Prostate gland (tissue), 2 donors: Measurements from ENCODE around the gene MYLK4. TPM values are rescaled to one million over a fixed set of nuclear protein-coding genes. Genes with fewer than 3 reads are reported as not detected.

Experiments used
- DNase-seq: peaks from one replicate; pipeline ENCODE4 v3.0.0-alpha.2; 2019; ENCODE audit warnings: low spot score
- H3K27ac ChIP-seq, 2 donors: fragments of 200-600 bp; sonication (generic); 2 replicates each; pipeline ENCODE4 v1.5.1; 2017 to 2019
- H3K27me3 ChIP-seq: fragments of 200-600 bp; sonication (generic); replicated peaks from 2 replicates; pipeline ENCODE4 v1.5.1; 2019; ENCODE audit not compliant: insufficient read depth
- H3K36me3 ChIP-seq, 2 donors: fragments of 200-600 bp; sonication (generic); 1 replicate in 1 of 2; 2 replicates in 1 of 2; pipeline versions ENCODE4 v1.5.1 to v1.8.1; 2017 to 2019
- H3K4me1 ChIP-seq: fragments of 200-600 bp; sonication (generic); replicated peaks from 2 replicates; pipeline ENCODE4 v1.5.1; 2019
- H3K4me3 ChIP-seq, 2 donors: fragments of 200-600 bp; sonication (generic); 2 replicates each; pipeline ENCODE4 v1.5.1; 2017 to 2019
- H3K9me3 ChIP-seq: fragments of 200-600 bp; sonication (generic); 2 replicates; pipeline ENCODE4 v1.5.1; 2017
- POLR2A ChIP-seq: fragments of 450-650 bp; IDR thresholded peaks from one replicate; pipeline ENCODE4 v1.6.1; 2016; ENCODE audit warnings: antibody characterized with exemption, mild to moderate bottlenecking
- POLR2AphosphoS5 ChIP-seq: sonication (generic); formaldehyde crosslinking; IDR thresholded peaks from one replicate; pipeline ENCODE4 v1.6.1; 2017; ENCODE audit warnings: antibody characterized with exemption
- WGBS: methylation state at CpG from one replicate; pipeline ENCODE4 v1.1.5; 2018; 5-methylcytosine and 5-hydroxymethylcytosine counted together
- intact Hi-C: fragments of 100-400 bp; cut with DNase I; formaldehyde crosslinking; loops from one replicate; pipeline ENCODE4 v1.14.2; 2022
- total RNA-seq, 2 donors: library from RNA; depleted of rRNA; stranded (reverse); fragments of >200 nt; gene quantifications; one replicate each; pipeline ENCODE4 v1.1.0, GENCODE V29; 2016
- TF ChIP-seq, protein P1 (sequence below), 4 experiments: fragments of 200-600 bp in 2 of 4; fragments of 450-650 bp in 2 of 4; sonication (generic) in 2 of 4; IDR thresholded peaks; 1 replicate in 3 of 4; 2 replicates in 1 of 4; pipeline ENCODE4 v1.5.1; 2016 to 2019; ENCODE audit warnings: antibody characterized with exemption in 4 of 4, mild to moderate bottlenecking in 2 of 4, moderate library complexity in 2 of 4

The MYLK4 gene
- total RNA-seq, 2 donors from 2014 or later = 0.46 to 0.97 TPM

DNA sequence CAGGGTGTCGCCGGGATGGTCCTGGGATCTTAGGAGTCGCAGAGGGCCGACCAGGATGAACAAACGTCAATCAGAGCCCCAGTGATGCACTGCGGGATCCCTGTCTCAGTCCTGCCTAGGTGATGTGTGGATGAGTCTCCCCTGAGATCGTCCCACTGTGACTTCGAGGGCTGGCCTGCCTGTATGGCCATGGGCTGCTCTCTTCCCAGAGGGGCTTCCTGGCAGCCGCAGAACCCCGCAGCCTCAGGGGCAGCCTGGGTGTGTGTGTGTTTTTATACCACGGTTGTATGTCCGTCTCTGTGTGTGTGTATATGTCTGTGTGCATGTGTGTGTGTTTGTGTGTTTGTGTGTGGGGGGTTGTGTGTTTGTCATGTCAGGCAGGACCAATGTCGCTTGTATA lies 111.6 kb downstream of the MYLK4 start:
- Histone ChIP-seq H3K4me3 (no peak overlapping the region), H3K36me3 (no peaks in the 10 kb centered on the region), H3K9me3 (no peaks in the 10 kb centered on the region), H3K27me3 (no peaks in the 10 kb centered on the region), H3K4me1 (no peaks in the 10 kb centered on the region), H3K27ac (no peak overlapping the region)
- 93% methylated on average over 13 of the region's 13 CpGs for WGBS
- intact Hi-C loops = loop anchor here (10.0 kb wide), 2 partner anchors 194 to 284 kb away; no protein-coding TSS in a partner anchor
- TF ChIP-seq, protein P1, sequence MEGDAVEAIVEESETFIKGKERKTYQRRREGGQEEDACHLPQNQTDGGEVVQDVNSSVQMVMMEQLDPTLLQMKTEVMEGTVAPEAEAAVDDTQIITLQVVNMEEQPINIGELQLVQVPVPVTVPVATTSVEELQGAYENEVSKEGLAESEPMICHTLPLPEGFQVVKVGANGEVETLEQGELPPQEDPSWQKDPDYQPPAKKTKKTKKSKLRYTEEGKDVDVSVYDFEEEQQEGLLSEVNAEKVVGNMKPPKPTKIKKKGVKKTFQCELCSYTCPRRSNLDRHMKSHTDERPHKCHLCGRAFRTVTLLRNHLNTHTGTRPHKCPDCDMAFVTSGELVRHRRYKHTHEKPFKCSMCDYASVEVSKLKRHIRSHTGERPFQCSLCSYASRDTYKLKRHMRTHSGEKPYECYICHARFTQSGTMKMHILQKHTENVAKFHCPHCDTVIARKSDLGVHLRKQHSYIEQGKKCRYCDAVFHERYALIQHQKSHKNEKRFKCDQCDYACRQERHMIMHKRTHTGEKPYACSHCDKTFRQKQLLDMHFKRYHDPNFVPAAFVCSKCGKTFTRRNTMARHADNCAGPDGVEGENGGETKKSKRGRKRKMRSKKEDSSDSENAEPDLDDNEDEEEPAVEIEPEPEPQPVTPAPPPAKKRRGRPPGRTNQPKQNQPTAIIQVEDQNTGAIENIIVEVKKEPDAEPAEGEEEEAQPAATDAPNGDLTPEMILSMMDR (IDR thresholded peaks at IDR 0.05) = no peak
- TF ChIP-seq POLR2A = no peak
- no peak for TF ChIP-seq POLR2AphosphoS5
- DNase-seq = no peak

- no peak for TF ChIP-seq POLR2AphosphoS5
- TF ChIP-seq, protein P1 (IDR thresholded peaks at IDR 0.05) = no peak
- no peak for TF ChIP-seq POLR2A
- H3K36me3 ChIP-seq = no peaks in the 10 kb centered on the region
- no peaks in the 10 kb centered on the region for H3K4me1 ChIP-seq
- no peaks in the 10 kb centered on the region for H3K27me3 ChIP-seq
- WGBS = 96% methylated on average over 19 of the region's 19 CpGs
- no peaks in the 10 kb centered on the region for H3K9me3 ChIP-seq
- DNase-seq = no peak
- intact Hi-C loops = loop anchor here (10.0 kb wide), 2 partner anchors 192 to 282 kb away; no protein-coding TSS in a partner anchor
- no peak overlapping the region for H3K4me3 ChIP-seq
- no peak overlapping the region for H3K27ac ChIP-seq
These were observed 114.0 kb downstream of the MYLK4 start for GRCh38 chr6:2636672-2637071.

GRCh38 chr6:2635911-2636310 lies 114.8 kb downstream of the MYLK4 start:
- WGBS = 93% methylated on average over 12 of the region's 12 CpGs
- no peaks in the 10 kb centered on the region for H3K9me3 ChIP-seq
- no peaks in the 10 kb centered on the region for H3K4me1 ChIP-seq
- intact Hi-C loops = loop anchor here (2.0 to 10.0 kb wide), 3 partner anchors 191 to 1031 kb away; no protein-coding TSS in a partner anchor
- DNase-seq = no peak
- H3K27ac ChIP-seq = no peak overlapping the region
- H3K27me3 ChIP-seq = no peaks in the 10 kb centered on the region
- no peak for TF ChIP-seq POLR2AphosphoS5
- TF ChIP-seq POLR2A = no peak
- TF ChIP-seq, protein P1 (IDR thresholded peaks at IDR 0.05) = no peak
- no peaks in the 10 kb centered on the region for H3K36me3 ChIP-seq
- no peak overlapping the region for H3K4me3 ChIP-seq

- WGBS = 2% methylated on average over 63 of the region's 67 CpGs
- no peaks in the 10 kb centered on the region for H3K36me3 ChIP-seq
- intact Hi-C loops = loop anchor here (2.0 to 10.0 kb wide), 4 partner anchors 190 to 1030 kb away; no protein-coding TSS in a partner anchor
- no peaks in the 10 kb centered on the region for H3K9me3 ChIP-seq
- no peaks in the 10 kb centered on the region for H3K4me1 ChIP-seq
- peak overlapping the region; percentile 66 to 68 for H3K27ac ChIP-seq
- peak overlapping the region; percentile 35 to 38 for H3K4me3 ChIP-seq
- DNase-seq = peak; percentile 70
- TF ChIP-seq, protein P1 (IDR thresholded peaks at IDR 0.05) = peak; percentile 96 to 100 (median 96)
- no peak for TF ChIP-seq POLR2A
- peak; percentile 66 for TF ChIP-seq POLR2AphosphoS5
- H3K27me3 ChIP-seq = no peaks in the 10 kb centered on the region
These were observed 116.4 kb downstream of the MYLK4 start for GRCh38 chr6:2634139-2634964.
